Stimulated activated CD4-positive, alpha-beta T cell treated with anti-CD3 and anti-CD28 coated beads, TNF-alpha, amount 100 ng/mL, for 48 hours (primary cell): ENCODE results near the gene COL18A1.

ENCODE experiments used
- DNase-seq, 3 donors: peaks; one replicate each; pipeline ENCODE4 v3.0.0-alpha.2; 2020; ENCODE audit warnings: low read depth in 3 of 3

Gene COL18A1

GRCh38 chr21:45454926-45455673 is 50.1 kb downstream of the COL18A1 start:
- DNase-seq, result no peak

GRCh38 chr21:45455674-45456583 is 51.0 kb downstream of the COL18A1 start:
- no peak for DNase-seq

GRCh38 chr21:45456584-45457160 is 51.7 kb downstream of the COL18A1 start:
- DNase-seq, result no peak

GRCh38 chr21:45457161-45457831 is 52.3 kb downstream of the COL18A1 start:
- DNase-seq, result no peak

- DNase-seq, result no peak
Observed at GRCh38 chr21:45457832-45458172, 52.8 kb downstream of the COL18A1 start.

- DNase-seq, result no peak
Observed at GRCh38 chr21:45458281-45459170, 53.6 kb downstream of the COL18A1 start.

- no peak for DNase-seq
Observed at GRCh38 chr21:45459171-45460010, 54.4 kb downstream of the COL18A1 start.

GRCh38 chr21:45460011-45460565 is 55.1 kb downstream of the COL18A1 start:
- DNase-seq, result no peak

GRCh38 chr21:45460611-45461368 is 55.8 kb downstream of the COL18A1 start:
- no peak for DNase-seq

GRCh38 chr21:45461369-45461750 is 56.4 kb downstream of the COL18A1 start:
- no peak for DNase-seq

- no peak for DNase-seq
Observed at GRCh38 chr21:45461806-45462341, 56.9 kb downstream of the COL18A1 start.

- no peak for DNase-seq
Observed at GRCh38 chr21:45463871-45464270, 58.9 kb downstream of the COL18A1 start.

- no peak for DNase-seq
Observed at GRCh38 chr21:45464309-45464708, 59.3 kb downstream of the COL18A1 start.

- no peak for DNase-seq
Observed at GRCh38 chr21:45465105-45465504, 60.1 kb downstream of the COL18A1 start.

- no peak for DNase-seq
Observed at GRCh38 chr21:45465611-45466329, 60.8 kb downstream of the COL18A1 start.

GRCh38 chr21:45466330-45467220 is 61.6 kb downstream of the COL18A1 start:
- no peak for DNase-seq

GRCh38 chr21:45467221-45467779 is 62.3 kb downstream of the COL18A1 start:
- DNase-seq, result no peak
